T-helper 17 cell (primary cell): Measurements from ENCODE around the gene ZNF14. TPM values are rescaled to one million over a fixed set of nuclear protein-coding genes. Genes with fewer than 3 reads are reported as not detected.
A peak's percentile ranks its signal among the peaks of the same experiment; 100 is the strongest.
"Not testable (repeated sequence)": the region's sequence is repeated elsewhere in the genome, so short reads cannot be mapped to it uniquely, and the experiment has no call there.

ENCODE experiments used
- ATAC-seq: fragments of 150-1000 bp; cut with Tn5 transposase; 2 replicates; pipeline ENCODE4 v1.10.0; 2021; ENCODE audit warnings: mild to moderate bottlenecking, moderate library complexity
- DNase-seq, 3 donors: peaks; one replicate each; pipeline versions ENCODE4 v3.0.0 to v3.0.0-alpha.2; 2020 to 2021
- H3K9me3 ChIP-seq: one replicate; pipeline ENCODE4 v1.7.0; 2013; ENCODE audit warnings: low read length, mild to moderate bottlenecking; ENCODE audit not compliant: control insufficient read depth, poor library complexity, severe bottlenecking
- H3K27ac Mint-ChIP-seq: one replicate; pipeline ENCODE4 v1.8.0; 2022; ENCODE audit warnings: mild to moderate bottlenecking, moderate library complexity, mixed read lengths
- H3K27me3 Mint-ChIP-seq: one replicate; pipeline ENCODE4 v1.8.0; 2022; ENCODE audit warnings: mixed read lengths
- H3K36me3 Mint-ChIP-seq: one replicate; pipeline ENCODE4 v1.8.0; 2022; ENCODE audit warnings: low read depth, mixed read lengths
- H3K4me1 Mint-ChIP-seq: one replicate; pipeline ENCODE4 v1.8.0; 2022; ENCODE audit warnings: mild to moderate bottlenecking, mixed read lengths
- H3K4me3 Mint-ChIP-seq: one replicate; pipeline ENCODE4 v1.8.0; 2022; ENCODE audit warnings: mild to moderate bottlenecking, moderate library complexity, mixed read lengths
- total RNA-seq, 4 donors: library from RNA in 2 of 4; stranded (reverse) in 2 of 4; gene quantifications; one replicate each; pipeline ENCODE4 v1.2.3 and lab custom pipeline; 2022 to 2026

The ZNF14 gene
- total RNA-seq, 2 donors from 2014 or later = 18.7 to 22.5 TPM

- ATAC-seq (no peak), DNase-seq (no peak)
- no peak overlapping the region for H3K27ac Mint-ChIP-seq
- H3K4me1 Mint-ChIP-seq = no peaks in the 10 kb centered on the region
- no peak overlapping the region for H3K4me3 Mint-ChIP-seq
- H3K9me3 ChIP-seq = no peaks in the 10 kb centered on the region
- H3K27me3 Mint-ChIP-seq = no peaks in the 10 kb centered on the region
- no peaks in the 10 kb centered on the region for H3K36me3 Mint-ChIP-seq
These were observed 9.9 kb upstream of the ZNF14 start for GRCh38 chr19:19742773-19743172.

GRCh38 chr19:19741184-19741583 lies 8.3 kb upstream of the ZNF14 start:
- no peak overlapping the region for H3K27ac Mint-ChIP-seq
- H3K4me3 Mint-ChIP-seq = no peak overlapping the region
- no peaks in the 10 kb centered on the region for H3K4me1 Mint-ChIP-seq
- H3K9me3 ChIP-seq = no peaks in the 10 kb centered on the region
- ATAC-seq (no peak), DNase-seq (no peak)
- H3K36me3 Mint-ChIP-seq = no peaks in the 10 kb centered on the region
- no peaks in the 10 kb centered on the region for H3K27me3 Mint-ChIP-seq

- no peaks in the 10 kb centered on the region for H3K9me3 ChIP-seq
- Mint-ChIP-seq H3K27ac (no peak overlapping the region), H3K4me3 (no peak overlapping the region), H3K36me3 (no peaks in the 10 kb centered on the region), H3K27me3 (no peaks in the 10 kb centered on the region), H3K4me1 (no peaks in the 10 kb centered on the region)
- DNase-seq = no peak
- no peak for ATAC-seq
These were observed 7.8 kb upstream of the ZNF14 start for GRCh38 chr19:19740755-19741154.

GRCh38 chr19:19738564-19738963 lies 5.7 kb upstream of the ZNF14 start:
- no peak overlapping the region for H3K27ac Mint-ChIP-seq
- no peak for ATAC-seq
- no peak for DNase-seq
- peaks cover 2% of the 10 kb centered on the region for H3K4me1 Mint-ChIP-seq
- H3K36me3 Mint-ChIP-seq = no peaks in the 10 kb centered on the region
- no peak overlapping the region for H3K4me3 Mint-ChIP-seq
- H3K9me3 ChIP-seq = no peaks in the 10 kb centered on the region
- no peaks in the 10 kb centered on the region for H3K27me3 Mint-ChIP-seq

GRCh38 chr19:19737559-19738332 lies 4.8 kb upstream of the ZNF14 start:
- H3K36me3 Mint-ChIP-seq = peaks cover 5% of the 10 kb centered on the region
- DNase-seq (no peak), ATAC-seq (no peak)
- H3K9me3 ChIP-seq = no peaks in the 10 kb centered on the region
- peak overlapping the region; percentile 25 for H3K4me3 Mint-ChIP-seq
- peaks cover 9% of the 10 kb centered on the region for H3K4me1 Mint-ChIP-seq
- H3K27ac Mint-ChIP-seq = no peak overlapping the region
- no peaks in the 10 kb centered on the region for H3K27me3 Mint-ChIP-seq

- no peaks in the 10 kb centered on the region for H3K27me3 Mint-ChIP-seq
- no peak for ATAC-seq
- no peak for DNase-seq
- no peak overlapping the region for H3K4me3 Mint-ChIP-seq
- no peaks in the 10 kb centered on the region for H3K4me1 Mint-ChIP-seq
- H3K36me3 Mint-ChIP-seq = peaks cover 7% of the 10 kb centered on the region
- H3K27ac Mint-ChIP-seq = no peak overlapping the region
- peaks cover 24% of the 10 kb centered on the region for H3K9me3 ChIP-seq
These were observed 11.0 kb downstream of the ZNF14 start for GRCh38 chr19:19721896-19722295.

- DNase-seq = no peak
- Mint-ChIP-seq H3K4me3 (no peak overlapping the region), H3K27me3 (no peaks in the 10 kb centered on the region), H3K36me3 (peaks cover 5% of the 10 kb centered on the region), H3K4me1 (no peaks in the 10 kb centered on the region), H3K27ac (no peak overlapping the region)
- ATAC-seq = no peak
- H3K9me3 ChIP-seq = peaks cover 38% of the 10 kb centered on the region
These were observed 13.1 kb downstream of the ZNF14 start for GRCh38 chr19:19719798-19720197.

GRCh38 chr19:19711934-19712828 lies 20.7 kb downstream of the ZNF14 start:
- Mint-ChIP-seq H3K4me3 (peak overlapping the region; percentile 22), H3K27ac (peak overlapping the region; percentile 30), H3K4me1 (no peaks in the 10 kb centered on the region), H3K36me3 (peaks cover 8% of the 10 kb centered on the region), H3K27me3 (no peaks in the 10 kb centered on the region)
- no peak for ATAC-seq
- peaks cover 77% of the 10 kb centered on the region for H3K9me3 ChIP-seq
- DNase-seq = no peak

- no peaks in the 10 kb centered on the region for H3K4me1 Mint-ChIP-seq
- ATAC-seq = no peak
- peaks cover 77% of the 10 kb centered on the region for H3K9me3 ChIP-seq
- peak overlapping the region; percentile 30 for H3K27ac Mint-ChIP-seq
- peak overlapping the region; percentile 22 for H3K4me3 Mint-ChIP-seq
- no peaks in the 10 kb centered on the region for H3K27me3 Mint-ChIP-seq
- no peak for DNase-seq
- H3K36me3 Mint-ChIP-seq = peaks cover 8% of the 10 kb centered on the region
These were observed 21.5 kb downstream of the ZNF14 start for GRCh38 chr19:19711306-19711933.

- Mint-ChIP-seq H3K4me1 (no peaks in the 10 kb centered on the region), H3K4me3 (no peak overlapping the region), H3K27me3 (no peaks in the 10 kb centered on the region), H3K36me3 (peaks cover 8% of the 10 kb centered on the region), H3K27ac (no peak overlapping the region)
- no peak for DNase-seq
- H3K9me3 ChIP-seq = peaks cover 70% of the 10 kb centered on the region
- no peak for ATAC-seq
These were observed 22.4 kb downstream of the ZNF14 start for GRCh38 chr19:19710506-19710905.

- H3K36me3 Mint-ChIP-seq = peaks cover 2% of the 10 kb centered on the region
- no peaks in the 10 kb centered on the region for H3K4me1 Mint-ChIP-seq
- H3K4me3 Mint-ChIP-seq = no peak overlapping the region
- DNase-seq (no peak), ATAC-seq (no peak)
- H3K9me3 ChIP-seq = peaks cover 24% of the 10 kb centered on the region
- H3K27ac Mint-ChIP-seq = no peak overlapping the region
- H3K27me3 Mint-ChIP-seq = no peaks in the 10 kb centered on the region
These were observed 28.1 kb downstream of the ZNF14 start for GRCh38 chr19:19704836-19705235.

- DNase-seq, H3K4me1 Mint-ChIP-seq, H3K27me3 Mint-ChIP-seq, H3K4me3 Mint-ChIP-seq, H3K9me3 ChIP-seq, ATAC-seq, H3K27ac Mint-ChIP-seq, H3K36me3 Mint-ChIP-seq: not testable (repeated sequence)
These were observed 32.4 kb downstream of the ZNF14 start for GRCh38 chr19:19700493-19700892.

GRCh38 chr19:19697589-19697988 lies 35.3 kb downstream of the ZNF14 start:
- Mint-ChIP-seq H3K36me3 (no peaks in the 10 kb centered on the region), H3K4me1 (no peaks in the 10 kb centered on the region), H3K27ac (no peak overlapping the region), H3K27me3 (no peaks in the 10 kb centered on the region), H3K4me3 (no peak overlapping the region)
- DNase-seq (no peak), ATAC-seq (no peak)
- H3K9me3 ChIP-seq = peaks cover 3% of the 10 kb centered on the region
